Omental fat pad (tissue), 4 donors: ENCODE results near the gene PEX5L. TPM values are rescaled to one million over a fixed set of nuclear protein-coding genes. Genes with fewer than 3 reads are reported as not detected.

Experiments used
- ATAC-seq: fragments of 150-250 bp; one replicate; pipeline ENCODE4 v1.9.1; 2016; ENCODE audit warnings: mild to moderate bottlenecking, moderate library complexity; ENCODE audit not compliant: low FRiP score
- DNase-seq: peaks from one replicate; pipeline ENCODE4 v3.0.0-alpha.2; 2019; ENCODE audit warnings: low spot score
- CTCF ChIP-seq, 3 donors: fragments of 450-650 bp; IDR thresholded peaks; one replicate each; pipeline ENCODE4 v1.5.1; 2016 to 2017; ENCODE audit warnings: antibody characterized with exemption in 3 of 3, mild to moderate bottlenecking in 3 of 3, moderate library complexity in 2 of 3
- total RNA-seq, 4 donors: library from RNA; depleted of rRNA; stranded (reverse); fragments of >200 nt; gene quantifications; one replicate each; pipeline ENCODE4 v1.1.0, GENCODE V29; 2016

Gene PEX5L
- total RNA-seq, 4 donors from 2014 or later = 0.72 to 6.3 (median 1.1) TPM; not detected in 1

GRCh38 chr3:179811321-179812095 is 225.2 kb downstream of the PEX5L start:
- TF ChIP-seq CTCF (IDR thresholded peaks at IDR 0.05) = no peak
- no peak for DNase-seq

DNA sequence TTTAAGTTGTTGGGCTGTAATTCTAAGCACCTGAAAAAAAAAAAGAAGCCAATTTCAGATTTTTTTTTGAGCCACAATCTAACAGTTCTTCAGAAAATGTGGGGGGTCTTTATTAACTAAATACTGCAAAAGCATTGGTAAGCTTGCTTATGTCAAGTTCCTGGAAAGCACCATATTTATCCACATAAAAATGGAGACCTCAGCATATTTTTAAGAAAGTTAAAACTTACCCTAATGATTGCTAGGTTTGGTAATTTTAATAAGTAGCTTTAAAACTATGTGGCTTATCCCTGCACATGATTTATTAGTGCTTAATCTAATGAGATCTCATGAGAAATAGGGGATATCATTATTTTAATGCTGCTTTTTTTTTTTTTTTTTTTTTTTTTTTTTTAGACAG is 227.1 kb downstream of the PEX5L start:
- DNase-seq = no peak
- TF ChIP-seq CTCF (IDR thresholded peaks at IDR 0.05) = no peak
- no peak for ATAC-seq

More at GRCh38 chr3:179811321-179812095, 225.2 kb downstream of the PEX5L start:
- peak; percentile 84 for ATAC-seq

GRCh38 chr3:179807588-179807987 is 229.1 kb downstream of the PEX5L start:
- ATAC-seq (no peak), DNase-seq (no peak)
- TF ChIP-seq CTCF (IDR thresholded peaks at IDR 0.05) = no peak

DNA sequence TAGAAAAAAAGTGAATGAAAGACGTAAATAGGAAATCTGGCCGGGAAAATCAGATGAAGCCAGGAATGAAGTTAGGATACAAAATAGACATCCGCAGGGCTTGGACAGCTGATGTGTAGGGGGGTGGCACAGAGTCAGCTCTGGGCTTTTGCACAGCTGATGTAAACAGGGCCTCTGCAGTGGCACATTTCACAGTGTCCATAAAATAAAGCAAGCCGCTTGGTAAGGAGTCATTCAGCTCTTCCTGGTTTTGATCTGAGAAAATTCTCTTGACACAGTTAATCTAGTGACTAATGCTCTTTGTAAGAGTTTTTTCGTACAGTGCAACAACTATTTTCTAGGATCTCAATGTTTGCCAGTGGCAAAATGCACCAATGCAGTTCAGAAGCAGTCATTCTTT is 230.6 kb downstream of the PEX5L start:
- ATAC-seq (no peak), DNase-seq (no peak)
- TF ChIP-seq CTCF (IDR thresholded peaks at IDR 0.05) = no peak

- no peak for TF ChIP-seq CTCF (IDR thresholded peaks at IDR 0.05)
- DNase-seq (no peak), ATAC-seq (no peak)
Measured at GRCh38 chr3:179801856-179802255, 234.9 kb downstream of the PEX5L start.

DNA sequence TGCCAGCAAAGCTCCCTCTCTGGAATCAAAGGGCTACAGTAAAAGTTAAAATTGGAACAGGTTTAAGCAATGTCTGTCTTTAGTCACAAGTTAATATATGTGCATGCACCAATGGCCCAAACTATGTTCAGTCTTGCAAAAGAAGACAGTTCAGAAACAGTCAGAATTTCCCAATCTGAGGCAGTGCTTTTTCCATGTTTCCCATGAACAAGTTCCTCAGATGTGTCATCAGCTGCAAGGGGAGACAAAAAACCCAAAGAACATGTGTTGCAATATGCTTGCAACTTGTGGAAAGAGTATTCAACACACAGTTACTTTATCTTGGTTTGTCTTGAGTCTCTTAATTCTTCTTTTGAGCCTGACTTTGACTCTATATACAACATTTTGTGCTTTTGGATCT is 235.5 kb downstream of the PEX5L start:
- DNase-seq (no peak), ATAC-seq (peak; percentile 86)

More for the DNA sequence above, 235.5 kb downstream of the PEX5L start:
- TF ChIP-seq CTCF (IDR thresholded peaks at IDR 0.05) = no peak
